HepG2 (cell line): ENCODE results near the gene THADA. TPM values are rescaled to one million over a fixed set of nuclear protein-coding genes. Genes with fewer than 3 reads are reported as not detected.

Source experiments
- ARID2 ChIP-seq: sonication (generic); formaldehyde crosslinking; IDR thresholded peaks from 2 replicates; pipeline ENCODE4 v1.8.1; 2022; ENCODE audit warnings: mild to moderate bottlenecking, missing genetic modification reagents, borderline replicate concordance
- DPF2 ChIP-seq: sonication (generic); formaldehyde crosslinking; IDR thresholded peaks from 2 replicates; pipeline ENCODE4 v1.4.0; 2020; ENCODE audit warnings: mild to moderate bottlenecking, low read depth, missing genetic modification reagents, borderline replicate concordance
- ETS1 ChIP-seq: sonication (generic); formaldehyde crosslinking; IDR thresholded peaks from 2 replicates; pipeline ENCODE4 v1.4.0; 2020; ENCODE audit warnings: missing genetic modification reagents
- ETV5 ChIP-seq: IDR thresholded peaks from 2 replicates; pipeline ENCODE4 v1.6.1; 2018; ENCODE audit warnings: missing biosample characterization, missing genetic modification reagents, inconsistent platforms, borderline replicate concordance
- GZF1 ChIP-seq: sonication (generic); formaldehyde crosslinking; IDR thresholded peaks from 2 replicates; pipeline ENCODE4 v1.5.1; 2020; ENCODE audit warnings: mild to moderate bottlenecking, missing genetic modification reagents
- HNRNPH1 ChIP-seq: fragments of 200-400 bp; formaldehyde crosslinking; optimal IDR thresholded peaks from 2 replicates; pipeline ENCODE3; 2017; ENCODE audit warnings: mild to moderate bottlenecking, low read depth, low read length
- MTF2 ChIP-seq: sonication (generic); formaldehyde crosslinking; IDR thresholded peaks from 2 replicates; pipeline ENCODE4 v1.5.0; 2020; ENCODE audit warnings: missing genetic modification reagents, borderline replicate concordance
- PTBP1 ChIP-seq: fragments of 200-400 bp; formaldehyde crosslinking; IDR thresholded peaks from 2 replicates; pipeline ENCODE4 v1.6.1; 2018; ENCODE audit warnings: low read length, low read depth; ENCODE audit not compliant: poor library complexity, severe bottlenecking
- ZBTB2 ChIP-seq: sonication (generic); formaldehyde crosslinking; IDR thresholded peaks from 2 replicates; pipeline ENCODE4 v1.8.0; 2022; ENCODE audit warnings: low read depth, missing genetic modification reagents
- ZBTB33 ChIP-seq: sonication (generic); formaldehyde crosslinking; IDR thresholded peaks from 2 replicates; pipeline ENCODE4 v1.4.0; 2020; ENCODE audit warnings: missing genetic modification reagents
- ZC3H13 ChIP-seq: sonication (generic); formaldehyde crosslinking; IDR thresholded peaks from 2 replicates; pipeline ENCODE4 v1.8.1; 2023; ENCODE audit warnings: mild to moderate bottlenecking, missing genetic modification reagents, moderate library complexity
- ZNF276 ChIP-seq: sonication (generic); formaldehyde crosslinking; IDR thresholded peaks from 2 replicates; pipeline ENCODE4 v1.4.0; 2020; ENCODE audit warnings: mild to moderate bottlenecking, low read depth, missing genetic modification reagents
- ZNF30 ChIP-seq: sonication (generic); formaldehyde crosslinking; IDR thresholded peaks from 2 replicates; pipeline ENCODE4 v1.5.0; 2020; ENCODE audit warnings: mild to moderate bottlenecking, missing genetic modification reagents
- ZNF441 ChIP-seq: sonication (generic); formaldehyde crosslinking; IDR thresholded peaks from 2 replicates; pipeline ENCODE4 v1.7.0; 2021; ENCODE audit warnings: missing genetic modification reagents, borderline replicate concordance
- ZNF564 ChIP-seq: sonication (generic); formaldehyde crosslinking; IDR thresholded peaks from 2 replicates; pipeline ENCODE4 v1.8.1; 2023; ENCODE audit warnings: mild to moderate bottlenecking, missing genetic modification reagents
- ZNF616 ChIP-seq: sonication (generic); formaldehyde crosslinking; IDR thresholded peaks from 2 replicates; pipeline ENCODE4 v1.5.0; 2020; ENCODE audit warnings: low read depth, mild to moderate bottlenecking, missing genetic modification reagents
- ZNF678 ChIP-seq: sonication (generic); formaldehyde crosslinking; IDR thresholded peaks from 2 replicates; pipeline ENCODE4 v1.4.0; 2020; ENCODE audit warnings: mild to moderate bottlenecking, missing genetic modification reagents
- ZNF75D ChIP-seq: sonication (generic); formaldehyde crosslinking; IDR thresholded peaks from 2 replicates; pipeline ENCODE4 v1.8.1; 2023; ENCODE audit warnings: missing genetic modification reagents, mild to moderate bottlenecking, borderline replicate concordance
- ZNF772 ChIP-seq: sonication (generic); formaldehyde crosslinking; IDR thresholded peaks from 2 replicates; pipeline ENCODE4 v1.5.0; 2020; ENCODE audit warnings: mild to moderate bottlenecking, missing genetic modification reagents
- ZNF782 ChIP-seq: sonication (generic); formaldehyde crosslinking; IDR thresholded peaks from 2 replicates; pipeline ENCODE4 v1.4.0; 2020; ENCODE audit warnings: missing genetic modification reagents, mild to moderate bottlenecking, borderline replicate concordance
- polyA plus RNA-seq, 8 experiments: library from polyadenylated mRNA; depleted of rRNA in 3 of 8; stranded (reverse) in 7 of 8; unstranded in 1 of 8; fragments of >200 nt; fragmentation: Illumina TruSeq in 4 of 8; extraction: Trizol in 4 of 8; gene quantifications; 2 replicates each; pipeline versions ENCODE4 v1.2.1 to v1.2.3, GENCODE V29; 2011 to 2016; ENCODE audit warnings: low read depth in 4 of 8, missing spikeins in 1 of 8, mixed read lengths in 1 of 8; ENCODE audit not compliant: insufficient read depth in 1 of 8
- total RNA-seq, 5 experiments: library from RNA; depleted of rRNA; stranded (reverse); fragments of >200 nt; fragmentation: Illumina TruSeq; extraction: Trizol; gene quantifications; 2 replicates each; pipeline ENCODE4 v1.2.3, GENCODE V29; 2016; ENCODE audit warnings: low read depth in 1 of 5
- TF ChIP-seq, protein P1 (sequence below): sonication (generic); formaldehyde crosslinking; conservative IDR thresholded peaks from 2 replicates; pipeline ENCODE4 v1.4.0; 2020; ENCODE audit warnings: missing genetic modification reagents

THADA gene
- total and polyA plus RNA-seq, 2 of the 13 experiments (the other 11 are each of a cell fraction or from before 2014, with no cell fraction given), result 12.7 to 21.7 TPM

DNA sequence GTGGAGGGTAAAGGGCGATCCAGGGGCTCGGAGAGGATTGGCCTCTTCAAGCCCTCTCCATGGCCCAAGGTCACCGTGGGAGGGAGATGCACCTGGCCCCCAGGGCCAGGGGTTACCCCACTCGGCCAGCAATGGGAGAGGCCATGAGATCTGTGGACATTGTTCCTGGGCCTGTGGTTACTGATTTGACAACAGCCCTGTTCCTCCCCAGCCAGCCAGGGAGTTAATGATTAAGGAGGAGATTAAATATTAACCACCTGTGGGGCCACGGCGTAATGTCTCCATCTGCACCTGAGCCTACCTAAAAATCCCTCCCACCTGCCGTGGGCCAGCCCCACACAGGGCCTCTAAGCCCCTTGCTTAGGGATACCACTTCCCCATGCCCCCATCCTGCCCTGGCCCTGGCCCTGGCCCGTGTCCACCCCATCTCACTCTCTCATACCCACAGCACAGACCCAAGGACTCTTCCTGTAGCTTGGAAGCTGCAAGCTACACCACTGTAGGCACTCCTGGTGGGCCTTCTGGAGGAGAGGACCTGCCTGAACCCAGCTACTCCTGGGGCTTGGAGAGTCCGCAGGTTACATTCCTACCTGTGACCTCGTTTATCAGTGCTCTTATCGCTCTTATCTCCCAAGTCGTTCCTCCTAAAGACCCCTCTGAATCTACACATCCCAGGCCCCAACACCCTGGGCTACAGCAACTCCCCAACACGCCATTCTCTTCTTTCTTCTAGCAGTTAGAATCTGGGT is 401.5 kb downstream of the THADA start (continued):
- TF ChIP-seq ZBTB2 (CRISPR knock-in tag) (0 out of 2 replicates have a peak, but pooled peaks have one; percentile 2), ZNF75D (CRISPR knock-in tag) (no peak), ETS1 (CRISPR knock-in tag) (no peak), GZF1 (CRISPR knock-in tag) (0 out of 2 replicates have a peak, but pooled peaks have one; percentile 35), ZNF564 (CRISPR knock-in tag) (no peak), ZNF678 (CRISPR knock-in tag) (no peak), PTBP1 (no peak), ZC3H13 (CRISPR knock-in tag) (no peak; the same call in 1 of the 2 replicates), DPF2 (CRISPR knock-in tag) (peak; percentile 90), ZBTB33 (CRISPR knock-in tag) (peak; percentile 71; the same call in 1 of the 2 replicates), ZNF782 (CRISPR knock-in tag) (no peak), ZNF30 (CRISPR knock-in tag) (no peak), ARID2 (CRISPR knock-in tag) (peak; percentile 71), ETV5 (CRISPR knock-in tag) (peak; percentile 64; the same call in 1 of the 2 replicates), MTF2 (CRISPR knock-in tag) (no peak), ZNF616 (CRISPR knock-in tag) (no peak), ZNF441 (CRISPR knock-in tag) (no peak; the same call in 1 of the 2 replicates), HNRNPH1 (peak; percentile 30), ZNF276 (CRISPR knock-in tag) (peak; percentile 28; the same call in 1 of the 2 replicates), ZNF772 (CRISPR knock-in tag) (peak; percentile 22; the same call in 1 of the 2 replicates)
- TF ChIP-seq, protein P1, sequence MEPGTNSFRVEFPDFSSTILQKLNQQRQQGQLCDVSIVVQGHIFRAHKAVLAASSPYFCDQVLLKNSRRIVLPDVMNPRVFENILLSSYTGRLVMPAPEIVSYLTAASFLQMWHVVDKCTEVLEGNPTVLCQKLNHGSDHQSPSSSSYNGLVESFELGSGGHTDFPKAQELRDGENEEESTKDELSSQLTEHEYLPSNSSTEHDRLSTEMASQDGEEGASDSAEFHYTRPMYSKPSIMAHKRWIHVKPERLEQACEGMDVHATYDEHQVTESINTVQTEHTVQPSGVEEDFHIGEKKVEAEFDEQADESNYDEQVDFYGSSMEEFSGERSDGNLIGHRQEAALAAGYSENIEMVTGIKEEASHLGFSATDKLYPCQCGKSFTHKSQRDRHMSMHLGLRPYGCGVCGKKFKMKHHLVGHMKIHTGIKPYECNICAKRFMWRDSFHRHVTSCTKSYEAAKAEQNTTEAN, result peak; percentile 92
